ENCODE measurements around the gene CYS1. TPM values are rescaled to one million over a fixed set of nuclear protein-coding genes. Genes with fewer than 3 reads are reported as not detected.

Gene CYS1
- total and polyA plus RNA-seq, 2 of the 8 experiments (the other 6 are each of a cell fraction or from before 2014, with no cell fraction given), result 0.09 to 0.13 TPM

GRCh38 chr2:10027660-10028330 lies 52.4 kb downstream of the CYS1 start (continued):
- no peak for TF ChIP-seq BCL11A (IDR thresholded peaks at IDR 0.05; ENCODE audit: low read depth in 2 of 2, low read length in 2 of 2)
- TF ChIP-seq ASH2L (IDR thresholded peaks at IDR 0.05; ENCODE audit: low read length), result no peak
- TF ChIP-seq SIN3A (conservative IDR thresholded peaks at IDR 0.05 in 1 of 2, IDR thresholded peaks at IDR 0.05 in 1 of 2; ENCODE audit: low read depth in 1 of 2, low read length in 2 of 2), result no peak
- TF ChIP-seq CBX5 (IDR thresholded peaks at IDR 0.05; ENCODE audit: low read depth, low read length), result no peak
- no peak for TF ChIP-seq TCF12 (IDR thresholded peaks at IDR 0.05; ENCODE audit: low read depth, low read length)
- no peak for TF ChIP-seq SP2 (IDR thresholded peaks at IDR 0.05; ENCODE audit: low read length)
- no peak for TF ChIP-seq NRF1 (IDR thresholded peaks at IDR 0.05; ENCODE audit: low read depth, low read length)
- TF ChIP-seq SRF (IDR thresholded peaks at IDR 0.05; ENCODE audit: low read depth, low read length), result no peak

Data from H1 (cell line).